Neuronal stem cell (in vitro differentiated cells): ENCODE data around the gene NBPF3.

Experiments used
- DNase-seq: peaks from one replicate; pipeline ENCODE4 v3.0.0-alpha.2; 2013; ENCODE audit warnings: low spot score
- H2AFZ ChIP-seq: one replicate; pipeline ENCODE4 v1.6.1; 2013; ENCODE audit warnings: mild to moderate bottlenecking, low read length, inconsistent platforms
- H2AK5ac ChIP-seq: 2 replicates; pipeline ENCODE4 v1.6.1; 2013; ENCODE audit warnings: low read depth, mild to moderate bottlenecking, inconsistent platforms, low read length, moderate library complexity, mixed read lengths
- H2BK120ac ChIP-seq: 2 replicates; pipeline ENCODE4 v1.6.1; 2013; ENCODE audit warnings: low read depth, mild to moderate bottlenecking, inconsistent platforms, low read length, moderate library complexity, mixed read lengths
- H2BK12ac ChIP-seq: one replicate; pipeline ENCODE4 v1.6.1; 2013; ENCODE audit warnings: low read length, inconsistent platforms
- H2BK15ac ChIP-seq: 2 replicates; pipeline ENCODE4 v1.6.1; 2013; ENCODE audit warnings: mild to moderate bottlenecking, low read length, inconsistent platforms, mixed read lengths
- H2BK5ac ChIP-seq: one replicate; pipeline ENCODE4 v1.6.1; 2013; ENCODE audit warnings: inconsistent platforms, mild to moderate bottlenecking, low read length, moderate library complexity
- H3K14ac ChIP-seq: one replicate; pipeline ENCODE4 v1.6.1; 2013; ENCODE audit warnings: low read length, inconsistent platforms
- H3K18ac ChIP-seq: 2 replicates; pipeline ENCODE4 v1.6.1; 2013; ENCODE audit warnings: low read length, inconsistent platforms
- H3K23ac ChIP-seq: 2 replicates; pipeline ENCODE4 v1.6.1; 2013; ENCODE audit warnings: low read depth, mild to moderate bottlenecking, mixed read lengths, low read length, inconsistent platforms; ENCODE audit not compliant: poor library complexity
- H3K27ac ChIP-seq: replicated peaks from 3 replicates; pipeline ENCODE4 v1.5.1; 2013; ENCODE audit warnings: low read length, inconsistent platforms
- H3K27me3 ChIP-seq, 3 experiments: 2 replicates each; pipeline ENCODE4 v1.6.1; 2013; ENCODE audit warnings: low read length in 3 of 3, mild to moderate bottlenecking in 2 of 3, inconsistent platforms in 1 of 3, low read depth in 1 of 3, mixed read lengths in 1 of 3, moderate library complexity in 1 of 3; ENCODE audit not compliant: control insufficient read depth in 3 of 3, insufficient read depth in 3 of 3
- H3K36me3 ChIP-seq, 2 donors: replicated peaks in 1 of 2; 2 replicates each; pipeline ENCODE4 v1.6.1; 2013; ENCODE audit warnings: low read length in 2 of 2; ENCODE audit not compliant: control insufficient read depth in 2 of 2, insufficient read depth in 2 of 2
- H3K4ac ChIP-seq: 2 replicates; pipeline ENCODE4 v1.6.1; 2013; ENCODE audit warnings: inconsistent platforms, mild to moderate bottlenecking, low read length, moderate library complexity
- H3K4me1 ChIP-seq, 2 donors: 1 replicate in 1 of 2; 2 replicates in 1 of 2; pipeline ENCODE4 v1.6.1; 2013; ENCODE audit warnings: low read length in 2 of 2, low read depth in 1 of 2; ENCODE audit not compliant: control insufficient read depth in 2 of 2, insufficient read depth in 1 of 2
- H3K4me2 ChIP-seq: one replicate; pipeline ENCODE4 v1.6.1; 2013; ENCODE audit warnings: mild to moderate bottlenecking, low read length, inconsistent platforms; ENCODE audit not compliant: insufficient read depth, poor library complexity, severe bottlenecking
- H3K4me3 ChIP-seq, 2 donors: 2 replicates each; pipeline ENCODE4 v1.5.1; 2013; ENCODE audit warnings: low read length in 2 of 2, mild to moderate bottlenecking in 2 of 2, inconsistent platforms in 1 of 2, moderate library complexity in 1 of 2
- H3K79me1 ChIP-seq: one replicate; pipeline ENCODE4 v1.6.1; 2013; ENCODE audit warnings: low read depth, mild to moderate bottlenecking, inconsistent platforms, low read length, moderate library complexity
- H3K9ac ChIP-seq: one replicate; pipeline ENCODE4 v1.6.1; 2013; ENCODE audit warnings: mild to moderate bottlenecking, low read depth, low read length, inconsistent platforms; ENCODE audit not compliant: poor library complexity
- H3K9me3 ChIP-seq, 2 donors: replicated peaks in 1 of 2; 2 replicates each; pipeline versions ENCODE3 to v1.6.1; 2013; ENCODE audit warnings: low read length in 2 of 2, mild to moderate bottlenecking in 2 of 2, inconsistent platforms in 1 of 2, low read depth in 1 of 2, mixed read lengths in 1 of 2, moderate library complexity in 1 of 2; ENCODE audit not compliant: control insufficient read depth in 2 of 2, insufficient read depth in 1 of 2
- H4K8ac ChIP-seq: one replicate; pipeline ENCODE4 v1.6.1; 2013; ENCODE audit warnings: low read depth, mild to moderate bottlenecking, inconsistent platforms, low read length, moderate library complexity
- H4K91ac ChIP-seq: one replicate; pipeline ENCODE4 v1.6.1; 2013; ENCODE audit warnings: low read length, low read depth, mild to moderate bottlenecking, inconsistent platforms; ENCODE audit not compliant: poor library complexity
- WGBS, 2 donors: extraction: QIAGEN DNeasy Blood & Tissue Kit; methylation state at CpG; one replicate each; pipeline ENCODE4 v1.1.7; 2013; ENCODE audit warnings: missing lambda C conversion rate in 2 of 2, mixed read lengths in 1 of 2; ENCODE audit not compliant: insufficient read length in 2 of 2, insufficient replicate concordance in 1 of 2; ENCODE audit errors: extremely low coverage in 2 of 2; 5-methylcytosine and 5-hydroxymethylcytosine counted together

Gene NBPF3

DNA sequence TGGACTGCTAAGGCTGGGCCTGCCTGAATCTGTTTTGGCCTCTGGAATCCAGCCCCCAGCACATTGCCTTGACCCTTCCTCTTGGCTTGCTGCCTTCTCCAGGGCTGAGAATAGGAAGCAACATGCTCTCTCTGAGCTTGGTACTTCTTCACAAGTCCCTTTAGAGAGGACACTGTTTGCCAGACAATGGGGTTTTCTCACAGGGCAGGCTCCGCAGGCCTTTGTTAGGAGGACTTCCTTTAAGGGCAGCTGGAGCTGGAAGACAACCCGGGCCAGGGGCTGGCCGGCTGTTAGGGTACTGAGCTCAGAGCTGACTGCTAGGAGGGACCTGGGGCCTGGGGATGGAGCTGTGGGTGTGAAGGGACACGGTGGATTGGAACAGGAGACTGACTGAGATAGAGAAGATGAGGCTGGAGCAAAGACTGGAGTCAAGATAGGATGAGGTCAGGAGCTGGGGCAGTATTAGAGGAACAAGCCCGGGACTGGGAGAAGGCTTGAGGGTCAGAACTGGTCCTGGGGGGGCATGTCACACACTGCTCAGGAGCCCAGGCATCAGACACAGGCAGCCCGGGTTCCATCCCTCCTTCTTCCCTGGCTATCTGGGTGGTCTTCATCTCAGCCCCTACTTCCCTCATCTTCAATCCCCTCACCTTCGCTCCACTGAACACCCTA, 63.9 kb downstream of the NBPF3 start:
- Histone ChIP-seq H3K79me1 (no peaks in the 10 kb centered on the region), H3K23ac (no peak overlapping the region), H2BK12ac (peak overlapping the region; percentile 50), H3K18ac (peak overlapping the region; percentile 68), H4K91ac (no peak overlapping the region), H3K4me3 (no peak overlapping the region), H2BK15ac (no peak overlapping the region), H3K14ac (no peak overlapping the region), H2AK5ac (peak overlapping the region; percentile 68), H3K9me3 (peaks cover 2 to 3% of the 10 kb centered on the region in 2 donors), H3K27me3 (peaks cover 0 to 20% (median 4%) of the 10 kb centered on the region in 3 experiments), H2BK120ac (no peak overlapping the region), H3K4me1 (peaks cover 3 to 11% of the 10 kb centered on the region in 2 donors), H2BK5ac (no peak overlapping the region), H3K9ac (no peak overlapping the region), H4K8ac (no peak overlapping the region), H3K27ac (no peak overlapping the region), H3K4ac (no peak overlapping the region), H2AFZ (peak overlapping the region; percentile 83), H3K36me3 (no peaks in the 10 kb centered on the region), H3K4me2 (no peak overlapping the region)
- WGBS, 2 donors = no CpG with 5 or more reads among the region's 7 CpGs
- DNase-seq = no peak

DNA sequence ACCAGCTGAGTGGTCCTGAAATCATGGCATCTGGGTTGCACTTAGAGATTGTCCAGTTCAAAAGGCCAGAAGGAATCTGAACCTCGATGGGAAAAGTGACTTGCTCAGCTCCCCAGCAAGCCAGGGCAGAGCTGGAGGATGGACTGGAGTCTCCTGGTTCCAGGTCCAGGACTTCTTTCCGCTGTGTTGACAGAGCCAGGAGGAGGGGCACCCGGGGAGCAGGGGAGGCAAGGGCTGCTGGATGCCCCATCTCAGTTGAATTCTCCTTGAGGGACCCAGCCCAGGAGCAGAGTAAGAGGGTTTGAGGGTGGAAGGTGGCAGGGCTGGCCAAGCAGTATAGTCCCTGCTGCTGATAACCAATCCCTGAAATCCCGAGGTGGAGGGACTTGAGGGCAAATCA, 66.9 kb downstream of the NBPF3 start:
- WGBS, 2 donors = no CpG with 5 or more reads among the region's 4 CpGs
- peaks cover 0 to 3% of the 10 kb centered on the region in 2 donors for H3K36me3 ChIP-seq
- H4K8ac ChIP-seq = no peak overlapping the region
- no peak overlapping the region for H3K23ac ChIP-seq
- DNase-seq = no peak
- H3K9ac ChIP-seq = no peak overlapping the region
- H3K18ac ChIP-seq = no peak overlapping the region
- no peak overlapping the region for H3K4ac ChIP-seq
- H3K27ac ChIP-seq = no peak overlapping the region
- peaks cover 17 to 26% of the 10 kb centered on the region in 2 donors for H3K4me1 ChIP-seq
- H2BK5ac ChIP-seq = no peak overlapping the region
- no peak overlapping the region for H4K91ac ChIP-seq
- no peak overlapping the region for H3K4me3 ChIP-seq
- H2BK15ac ChIP-seq = peak overlapping the region; percentile 69
- H2AFZ ChIP-seq = no peak overlapping the region
- no peak overlapping the region for H2BK12ac ChIP-seq
- no peak overlapping the region for H3K14ac ChIP-seq
- H3K4me2 ChIP-seq = no peak overlapping the region
- H2AK5ac ChIP-seq = no peak overlapping the region
- peaks cover 0 to 24% (median 4%) of the 10 kb centered on the region in 3 experiments for H3K27me3 ChIP-seq
- peaks cover 7% of the 10 kb centered on the region for H3K79me1 ChIP-seq
- no peaks in the 10 kb centered on the region for H3K9me3 ChIP-seq
- H2BK120ac ChIP-seq = no peak overlapping the region

DNA sequence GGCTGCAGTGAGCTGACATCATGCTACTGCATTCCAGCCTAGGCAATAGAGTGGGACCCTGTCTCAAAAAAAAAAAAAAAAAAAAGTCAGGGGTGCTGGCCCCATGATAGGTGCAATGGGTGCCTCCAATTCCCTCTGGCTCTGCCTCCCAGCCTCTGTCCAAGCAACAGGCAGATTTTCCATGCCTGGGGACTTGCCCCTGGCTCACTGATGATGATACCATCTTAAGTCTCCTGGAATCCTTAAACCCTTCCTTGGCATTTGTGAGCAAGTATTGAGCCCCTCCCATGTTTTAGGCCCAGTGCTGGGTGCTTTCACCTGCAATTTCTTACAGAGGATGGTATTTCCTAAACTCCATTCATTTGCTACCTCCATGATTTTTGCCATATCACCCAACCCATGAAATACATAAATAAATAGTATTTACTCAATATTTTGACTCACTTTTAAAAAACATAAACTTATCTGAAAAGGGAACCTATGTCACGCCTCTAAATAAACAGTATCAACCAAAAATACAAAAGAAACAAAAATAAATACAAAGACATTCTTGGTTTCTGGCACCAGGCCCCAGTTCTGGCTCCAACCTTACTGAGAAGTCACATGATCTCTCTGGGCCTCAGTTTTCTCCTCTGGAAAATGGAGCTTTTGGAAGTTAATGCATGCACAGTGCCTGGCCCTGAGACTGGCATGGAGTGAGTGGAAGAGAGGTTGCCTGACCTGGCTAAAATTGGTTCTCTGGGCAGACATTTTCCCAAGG, 67.8 kb downstream of the NBPF3 start:
- Histone ChIP-seq H3K4me2 (no peak overlapping the region), H3K4me3 (no peak overlapping the region), H2BK120ac (no peak overlapping the region), H3K4me1 (peaks cover 17 to 30% of the 10 kb centered on the region in 2 donors), H2AFZ (no peak overlapping the region), H3K36me3 (peaks cover 0 to 3% of the 10 kb centered on the region in 2 donors), H3K14ac (no peak overlapping the region), H2BK15ac (no peak overlapping the region), H3K9me3 (no peaks in the 10 kb centered on the region), H3K79me1 (peaks cover 7% of the 10 kb centered on the region), H2BK5ac (no peak overlapping the region), H3K27me3 (peaks cover 0 to 24% (median 4%) of the 10 kb centered on the region in 3 experiments), H3K27ac (no peak overlapping the region), H3K9ac (no peak overlapping the region), H4K91ac (no peak overlapping the region), H2BK12ac (no peak overlapping the region), H3K4ac (no peak overlapping the region), H4K8ac (no peak overlapping the region), H3K23ac (no peak overlapping the region), H3K18ac (no peak overlapping the region), H2AK5ac (no peak overlapping the region)
- DNase-seq = no peak
- WGBS, 2 donors = no CpG with 5 or more reads among the region's 1 CpG
